ENCODE data around the gene WDFY2.

- TF ChIP-seq, protein P1, sequence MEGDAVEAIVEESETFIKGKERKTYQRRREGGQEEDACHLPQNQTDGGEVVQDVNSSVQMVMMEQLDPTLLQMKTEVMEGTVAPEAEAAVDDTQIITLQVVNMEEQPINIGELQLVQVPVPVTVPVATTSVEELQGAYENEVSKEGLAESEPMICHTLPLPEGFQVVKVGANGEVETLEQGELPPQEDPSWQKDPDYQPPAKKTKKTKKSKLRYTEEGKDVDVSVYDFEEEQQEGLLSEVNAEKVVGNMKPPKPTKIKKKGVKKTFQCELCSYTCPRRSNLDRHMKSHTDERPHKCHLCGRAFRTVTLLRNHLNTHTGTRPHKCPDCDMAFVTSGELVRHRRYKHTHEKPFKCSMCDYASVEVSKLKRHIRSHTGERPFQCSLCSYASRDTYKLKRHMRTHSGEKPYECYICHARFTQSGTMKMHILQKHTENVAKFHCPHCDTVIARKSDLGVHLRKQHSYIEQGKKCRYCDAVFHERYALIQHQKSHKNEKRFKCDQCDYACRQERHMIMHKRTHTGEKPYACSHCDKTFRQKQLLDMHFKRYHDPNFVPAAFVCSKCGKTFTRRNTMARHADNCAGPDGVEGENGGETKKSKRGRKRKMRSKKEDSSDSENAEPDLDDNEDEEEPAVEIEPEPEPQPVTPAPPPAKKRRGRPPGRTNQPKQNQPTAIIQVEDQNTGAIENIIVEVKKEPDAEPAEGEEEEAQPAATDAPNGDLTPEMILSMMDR (IDR thresholded peaks at IDR 0.05; ENCODE audit: borderline replicate concordance, extremely low read depth, low read length, poor library complexity, severe bottlenecking), result no peak
- no peak for TF ChIP-seq EZH2 (IDR thresholded peaks at IDR 0.05; ENCODE audit: borderline replicate concordance, low read depth, low read length, severe bottlenecking)
Observed at GRCh38 chr13:51811920-51812451, 227.7 kb downstream of the WDFY2 start.
